Measurements from ENCODE around the gene NOL12.
"Not testable (repeated sequence)": the region's sequence is repeated elsewhere in the genome, so short reads cannot be mapped to it uniquely, and the experiment has no call there.

NOL12 gene

DNA sequence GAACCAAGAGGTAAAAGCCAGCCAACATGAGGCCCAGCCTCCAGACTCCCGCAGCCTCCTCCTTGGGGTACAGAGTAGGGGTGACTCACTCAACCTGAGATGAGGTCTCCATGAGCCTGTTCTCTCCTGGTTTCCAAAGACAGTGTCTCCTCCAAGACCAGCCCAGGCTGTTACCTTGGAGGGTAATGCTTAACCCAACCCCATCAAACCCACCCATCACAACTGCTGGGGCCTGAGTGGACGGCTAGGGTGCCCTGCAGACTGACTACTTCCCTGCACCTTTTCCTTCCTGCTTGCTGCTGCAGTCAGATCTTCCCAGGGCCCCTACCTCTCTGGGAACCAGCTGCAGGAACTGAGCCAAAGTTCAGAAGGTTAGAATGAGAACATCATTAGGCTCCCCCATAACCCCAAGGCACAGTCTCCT, 5.1 kb upstream of the NOL12 start:
- DNase-seq: no peak

DNA sequence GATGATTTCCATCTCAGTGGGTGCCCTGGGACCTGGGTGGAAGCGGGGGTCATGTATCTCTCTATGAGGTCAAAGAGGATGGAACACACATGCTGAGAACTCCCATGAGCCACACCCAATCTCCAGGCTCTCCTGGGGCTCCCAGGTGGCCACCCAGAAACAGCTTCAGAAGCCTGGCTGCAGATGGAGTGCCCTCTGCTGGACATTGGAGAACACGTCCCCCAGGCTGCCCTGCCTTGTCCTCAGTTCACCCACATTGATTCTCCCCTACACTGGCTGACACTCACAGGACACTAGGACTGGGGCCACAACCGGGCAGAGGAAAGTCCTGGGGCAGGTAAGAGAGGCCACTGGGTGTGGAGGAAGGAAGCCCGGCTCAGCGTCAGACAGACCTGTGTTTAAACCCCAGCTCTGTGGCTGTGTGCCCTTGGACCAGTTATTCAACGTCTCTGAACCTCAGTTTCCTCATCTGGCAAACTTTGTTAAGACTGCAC, 4.5 kb upstream of the NOL12 start:
- peak; percentile 19 to 71 for DNase-seq

GRCh38 chr22:37684803-37685615, 1.1 kb upstream of the NOL12 start:
- DNase-seq: no peak

GRCh38 chr22:37690407-37690806, 4.3 kb downstream of the NOL12 start:
- DNase-seq: no peak

GRCh38 chr22:37690901-37691504, 4.9 kb downstream of the NOL12 start:
- no peak for DNase-seq

DNA sequence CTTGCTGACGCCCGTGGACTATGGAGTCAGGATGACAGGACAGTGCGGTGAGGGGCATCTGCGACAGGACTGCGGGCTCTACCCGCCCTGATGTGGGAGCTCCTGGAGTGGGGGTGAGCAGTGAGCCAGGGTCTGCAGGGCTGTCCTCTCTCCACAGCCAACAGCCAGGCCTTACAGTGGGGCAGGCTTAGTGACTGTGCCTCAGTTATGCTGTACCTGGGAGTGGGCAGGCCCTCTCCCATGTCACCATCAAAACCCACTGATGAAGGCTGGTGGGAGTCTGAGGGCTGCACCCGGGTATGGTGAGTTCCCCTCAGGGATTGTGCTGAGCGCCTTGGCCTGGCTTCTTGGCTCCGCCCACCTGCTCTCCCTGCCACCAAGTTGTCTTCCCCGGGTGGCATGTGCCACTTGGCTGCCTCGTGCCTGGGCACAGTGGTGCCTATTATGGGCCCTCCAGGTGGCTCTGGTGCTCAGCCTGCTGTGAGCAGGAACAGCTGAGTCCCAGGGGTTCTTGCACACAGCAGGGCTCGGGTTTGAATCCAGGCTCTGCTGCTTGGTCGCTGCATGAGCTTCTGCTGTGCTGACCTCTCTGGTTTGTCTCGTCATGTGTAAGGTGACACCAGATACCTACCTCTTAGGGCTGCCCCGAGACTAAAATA, 6.6 kb downstream of the NOL12 start:
- DNase-seq: no peak

- DNase-seq: not testable (repeated sequence)
Measured at GRCh38 chr22:37694131-37694530, 8.0 kb downstream of the NOL12 start.

DNA sequence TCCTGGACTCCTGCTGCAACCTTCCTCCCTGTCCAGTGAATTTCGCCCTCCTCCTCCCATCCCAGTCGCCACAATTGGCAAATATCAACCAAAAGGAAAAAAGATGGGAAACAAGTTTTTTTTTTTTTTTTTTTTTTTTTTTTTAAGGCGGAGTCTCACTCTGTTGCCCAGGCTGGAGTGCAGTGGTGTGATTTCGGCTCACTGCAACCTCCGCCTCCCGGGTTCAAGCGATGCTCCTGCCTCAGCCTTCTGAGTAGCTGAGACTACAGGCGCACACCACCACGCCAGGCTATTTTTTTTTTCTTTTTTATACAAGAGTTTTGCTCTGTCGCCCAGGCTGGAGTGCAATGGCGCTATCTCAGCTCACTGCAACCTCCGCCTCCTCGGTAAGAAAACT, 10.1 kb downstream of the NOL12 start:
- not testable (repeated sequence) for DNase-seq

DNA sequence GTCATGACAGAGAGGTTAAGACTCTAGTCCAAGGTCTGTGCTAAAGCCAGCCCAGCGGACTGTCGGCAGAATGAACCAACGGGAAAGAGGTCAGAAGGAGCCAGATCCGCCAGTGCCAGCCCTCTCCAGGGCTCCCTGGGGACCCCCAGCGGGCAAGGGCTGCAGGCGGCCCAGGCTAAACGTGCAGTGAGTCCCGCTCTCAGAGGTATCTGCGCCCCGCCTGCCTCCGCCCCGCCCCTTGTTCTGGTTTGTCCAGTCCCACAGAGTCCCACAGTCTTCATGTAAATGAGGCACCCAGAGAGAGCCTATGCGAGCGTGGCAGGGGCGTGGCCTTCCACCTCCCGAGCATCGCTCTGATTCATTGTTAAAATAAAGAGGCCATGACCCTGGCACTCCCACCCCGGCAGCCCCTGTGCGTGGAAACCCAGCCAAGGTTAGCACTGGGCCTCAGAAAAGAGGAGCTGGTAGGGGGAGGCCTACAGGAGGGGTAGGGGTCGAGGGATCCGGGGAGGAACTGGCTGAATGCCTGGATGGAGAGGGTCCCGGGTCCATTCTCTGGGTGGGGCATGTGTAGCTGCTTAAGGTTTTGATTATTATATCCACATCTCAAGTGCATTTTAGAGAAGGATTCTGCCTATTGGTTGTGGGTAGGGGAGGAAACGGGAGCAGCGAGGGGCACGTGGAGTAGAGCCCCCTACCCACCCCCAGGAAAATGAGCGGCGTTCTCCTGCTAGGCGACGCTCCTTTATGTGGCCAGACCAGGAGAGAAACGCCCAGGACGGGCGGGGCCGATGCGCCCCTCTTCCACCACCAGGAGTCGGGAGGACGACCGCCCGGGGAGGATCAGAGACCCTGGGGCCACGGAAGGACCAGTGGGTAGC, 10.8 kb downstream of the NOL12 start, which contains the start of gene TRIOBP:
Gene TRIOBP (plus strand): TSS at position 392 of the 881 bp plus-strand sequence. CDS start 4,318 bp downstream, outside the sequence.
- DNase-seq: peak; percentile 89 to 94

GRCh38 chr22:37697538-37697835, 11.3 kb downstream of the NOL12 start:
- no peak for DNase-seq

GRCh38 chr22:37701141-37701786, 15.1 kb downstream of the NOL12 start:
- no peak for DNase-seq

DNA sequence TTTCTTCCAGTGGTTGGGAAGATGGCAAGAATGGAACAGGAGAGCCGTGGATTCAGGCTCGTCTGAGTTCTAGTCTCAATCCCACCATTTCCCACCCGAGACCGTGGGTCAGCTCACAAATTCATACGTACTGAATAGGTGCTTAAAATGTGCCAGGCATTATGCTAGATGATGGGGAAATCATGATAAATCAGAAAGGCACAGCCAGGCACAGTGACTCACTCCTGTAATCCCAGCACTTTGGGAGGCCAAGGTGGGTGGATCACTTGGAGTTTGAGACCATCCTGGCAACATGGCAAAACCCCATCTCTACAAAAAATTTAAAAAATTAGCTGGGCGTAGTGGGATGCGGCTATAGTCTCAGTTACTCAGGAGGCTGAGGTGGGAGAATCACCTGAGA, 17.8 kb downstream of the NOL12 start:
- DNase-seq: no peak

DNA sequence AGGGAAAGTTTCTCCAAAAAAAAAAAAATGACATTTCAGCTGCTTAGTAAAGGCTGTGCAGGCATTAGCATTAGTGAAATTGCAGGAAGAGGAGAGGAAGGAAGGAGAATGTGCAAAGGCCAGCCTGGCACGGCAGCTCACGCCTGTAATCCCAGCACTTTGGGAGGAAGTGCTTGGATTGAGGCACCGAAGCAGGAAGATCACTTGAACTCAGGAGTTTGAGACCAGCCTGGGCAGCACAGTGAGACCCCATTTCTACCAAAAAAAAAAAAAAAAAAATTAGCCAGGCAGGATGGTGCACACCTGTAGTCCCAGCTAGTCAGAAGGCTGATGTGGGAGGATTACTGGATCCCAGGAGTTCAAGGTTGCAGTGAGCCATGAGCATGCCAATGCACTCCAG, 18.5 kb downstream of the NOL12 start:
- no peak for DNase-seq

- DNase-seq: no peak
Measured at GRCh38 chr22:37705205-37705604, 19.1 kb downstream of the NOL12 start.

- no peak for DNase-seq
Measured at GRCh38 chr22:37708580-37709444, 22.7 kb downstream of the NOL12 start.

DNA sequence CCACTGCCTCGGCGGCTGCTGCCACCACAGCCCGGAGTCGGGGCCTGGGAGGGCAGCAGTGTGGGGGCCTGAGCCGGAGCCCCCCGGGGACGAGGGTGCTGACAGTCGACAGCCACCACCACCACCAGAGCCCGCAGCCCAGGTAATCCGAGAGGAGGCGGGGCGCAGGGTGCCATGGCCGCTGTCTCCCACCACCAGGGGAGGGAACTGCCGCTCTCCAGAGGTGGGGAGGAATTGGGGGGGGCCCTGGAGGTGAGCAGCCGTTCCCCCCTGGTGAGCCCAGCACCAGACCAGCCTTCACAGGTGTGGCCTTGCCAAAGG, 23.3 kb downstream of the NOL12 start:
- DNase-seq: no peak

- DNase-seq: no peak
Measured at GRCh38 chr22:37710675-37711074, 24.5 kb downstream of the NOL12 start.

DNA sequence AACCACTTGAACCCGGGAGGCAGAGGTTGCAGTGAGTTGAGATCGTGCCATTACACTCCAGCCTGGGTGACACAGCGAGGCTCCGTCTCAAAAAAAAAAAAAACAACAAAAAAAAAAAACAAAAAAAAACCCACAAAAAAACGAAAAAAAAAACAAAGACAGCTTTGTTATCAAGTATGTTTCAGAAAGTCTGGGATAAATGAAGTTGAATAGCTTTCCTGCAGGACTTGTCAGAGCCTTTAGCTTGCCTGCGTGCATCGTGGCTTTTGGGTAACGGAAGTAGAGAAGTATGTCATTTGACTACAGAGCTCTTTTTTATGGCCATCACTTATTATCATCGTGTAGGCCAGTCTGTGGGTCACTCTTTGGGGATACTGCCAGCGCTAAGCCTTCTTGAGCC, 25.3 kb downstream of the NOL12 start:
- no peak for DNase-seq

GRCh38 chr22:37713761-37714160, 27.6 kb downstream of the NOL12 start:
- no peak for DNase-seq

- DNase-seq: no peak
Measured at GRCh38 chr22:37714634-37715033, 28.5 kb downstream of the NOL12 start.

GRCh38 chr22:37715760-37716159, 29.6 kb downstream of the NOL12 start:
- DNase-seq: no peak

GRCh38 chr22:37716708-37717107, 30.6 kb downstream of the NOL12 start:
- DNase-seq: no peak
